Ishikawa (cell line): ENCODE data around the gene WIPF1.

Experiments
- EGR1 ChIP-seq: IDR thresholded peaks from 2 replicates; pipeline ENCODE4 v1.6.1; 2012
- EP300 ChIP-seq: IDR thresholded peaks from 2 replicates; pipeline ENCODE4 v1.6.1; 2012; ENCODE audit warnings: borderline replicate concordance
- RAD21 ChIP-seq: IDR thresholded peaks from 2 replicates; pipeline ENCODE4 v1.6.1; 2012; ENCODE audit warnings: low read depth
- TF ChIP-seq, protein P1 (sequence below): IDR thresholded peaks from 2 replicates; pipeline ENCODE4 v1.6.1; 2012; ENCODE audit warnings: low read depth, mild to moderate bottlenecking

DNA sequence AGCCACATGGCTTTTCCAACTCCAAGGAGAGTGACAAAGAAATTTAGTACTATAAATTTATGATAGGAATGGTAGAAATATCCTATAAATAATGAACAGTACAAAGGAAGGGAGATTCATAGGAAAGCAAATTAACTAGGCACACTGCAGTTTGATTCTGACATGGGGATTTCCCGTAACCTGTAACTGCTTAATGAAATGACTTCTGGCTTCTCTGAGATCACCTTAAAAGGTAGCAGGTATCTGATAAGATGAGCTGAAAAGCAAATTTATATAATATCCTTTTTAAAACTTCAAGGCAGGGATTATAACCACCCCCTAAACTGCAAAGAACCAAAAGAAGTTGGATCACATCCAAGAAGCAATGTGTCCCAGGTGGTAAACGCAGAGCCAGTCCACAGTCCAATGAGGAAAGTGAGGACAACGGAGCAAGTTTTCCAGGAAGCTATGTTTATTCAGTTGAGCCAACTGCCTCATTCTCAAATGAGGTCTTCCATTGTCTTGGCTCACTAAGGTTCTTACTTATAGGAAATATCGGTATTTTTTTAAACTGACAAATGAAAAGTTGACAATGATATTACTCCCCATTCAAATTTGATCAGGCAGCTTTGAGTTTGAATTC lies 43.0 kb downstream of the WIPF1 start:
- TF ChIP-seq, protein P1, sequence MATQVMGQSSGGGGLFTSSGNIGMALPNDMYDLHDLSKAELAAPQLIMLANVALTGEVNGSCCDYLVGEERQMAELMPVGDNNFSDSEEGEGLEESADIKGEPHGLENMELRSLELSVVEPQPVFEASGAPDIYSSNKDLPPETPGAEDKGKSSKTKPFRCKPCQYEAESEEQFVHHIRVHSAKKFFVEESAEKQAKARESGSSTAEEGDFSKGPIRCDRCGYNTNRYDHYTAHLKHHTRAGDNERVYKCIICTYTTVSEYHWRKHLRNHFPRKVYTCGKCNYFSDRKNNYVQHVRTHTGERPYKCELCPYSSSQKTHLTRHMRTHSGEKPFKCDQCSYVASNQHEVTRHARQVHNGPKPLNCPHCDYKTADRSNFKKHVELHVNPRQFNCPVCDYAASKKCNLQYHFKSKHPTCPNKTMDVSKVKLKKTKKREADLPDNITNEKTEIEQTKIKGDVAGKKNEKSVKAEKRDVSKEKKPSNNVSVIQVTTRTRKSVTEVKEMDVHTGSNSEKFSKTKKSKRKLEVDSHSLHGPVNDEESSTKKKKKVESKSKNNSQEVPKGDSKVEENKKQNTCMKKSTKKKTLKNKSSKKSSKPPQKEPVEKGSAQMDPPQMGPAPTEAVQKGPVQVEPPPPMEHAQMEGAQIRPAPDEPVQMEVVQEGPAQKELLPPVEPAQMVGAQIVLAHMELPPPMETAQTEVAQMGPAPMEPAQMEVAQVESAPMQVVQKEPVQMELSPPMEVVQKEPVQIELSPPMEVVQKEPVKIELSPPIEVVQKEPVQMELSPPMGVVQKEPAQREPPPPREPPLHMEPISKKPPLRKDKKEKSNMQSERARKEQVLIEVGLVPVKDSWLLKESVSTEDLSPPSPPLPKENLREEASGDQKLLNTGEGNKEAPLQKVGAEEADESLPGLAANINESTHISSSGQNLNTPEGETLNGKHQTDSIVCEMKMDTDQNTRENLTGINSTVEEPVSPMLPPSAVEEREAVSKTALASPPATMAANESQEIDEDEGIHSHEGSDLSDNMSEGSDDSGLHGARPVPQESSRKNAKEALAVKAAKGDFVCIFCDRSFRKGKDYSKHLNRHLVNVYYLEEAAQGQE = no peak
- TF ChIP-seq EP300 = no peak
- no peak for TF ChIP-seq RAD21
- TF ChIP-seq EGR1 = no peak
